Measurements from ENCODE around the gene FMO3.

The FMO3 gene

GRCh38 chr1:171090604-171091003 lies at the start of gene FMO3:
TSS of gene FMO3 (plus strand) at chr1:171090905. CDS start at chr1:171092659, 1,754 bp downstream.
- DNase-seq (ENCODE audit: low read depth in 3 of 3, low spot score in 1 of 3), result no peak

- no peak for DNase-seq (ENCODE audit: low read depth in 3 of 3, low spot score in 1 of 3)
These were observed 42.7 kb upstream of the FMO3 start for GRCh38 chr1:171048014-171048413.

GRCh38 chr1:171052977-171053376 lies 37.7 kb upstream of the FMO3 start:
- DNase-seq (ENCODE audit: low read depth in 3 of 3, low spot score in 1 of 3), result no peak

DNA sequence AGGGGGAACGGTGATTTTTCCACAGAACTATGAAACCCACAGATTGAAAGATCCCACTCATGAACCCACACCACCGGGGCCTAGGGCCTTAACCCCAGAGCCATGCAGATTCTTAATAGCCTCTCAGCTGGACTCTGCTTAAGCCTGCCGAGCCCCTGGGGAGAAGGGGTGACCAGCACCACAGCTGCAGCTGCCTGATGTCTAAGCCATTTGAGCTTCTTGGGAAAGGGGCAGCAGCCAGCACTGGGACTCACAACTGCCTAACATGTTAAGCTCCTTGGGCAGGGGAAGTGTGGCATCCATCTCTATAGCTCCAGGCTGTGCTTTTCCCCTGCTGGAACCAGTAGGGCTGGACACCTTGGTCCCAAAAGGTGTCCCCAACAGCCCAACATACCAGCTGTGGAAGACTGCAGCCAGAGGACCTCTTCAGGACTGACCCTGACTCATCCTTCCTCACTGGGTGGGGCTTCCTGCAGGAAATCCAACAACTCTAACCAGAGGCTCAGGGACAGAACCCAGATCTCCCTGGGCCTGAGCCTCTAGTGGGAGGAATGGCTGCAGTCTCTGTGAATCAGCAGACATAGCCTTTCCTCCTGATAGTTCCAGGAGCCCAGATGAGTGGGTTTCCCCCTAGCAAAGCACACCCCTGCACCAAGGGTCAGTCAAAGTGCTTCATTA lies 34.6 kb upstream of the FMO3 start:
- DNase-seq (ENCODE audit: low read depth in 3 of 3, low spot score in 1 of 3), result no peak

- no peak for DNase-seq (ENCODE audit: low read depth in 3 of 3, low spot score in 1 of 3)
These were observed 29.1 kb upstream of the FMO3 start for GRCh38 chr1:171061425-171062143.

DNA sequence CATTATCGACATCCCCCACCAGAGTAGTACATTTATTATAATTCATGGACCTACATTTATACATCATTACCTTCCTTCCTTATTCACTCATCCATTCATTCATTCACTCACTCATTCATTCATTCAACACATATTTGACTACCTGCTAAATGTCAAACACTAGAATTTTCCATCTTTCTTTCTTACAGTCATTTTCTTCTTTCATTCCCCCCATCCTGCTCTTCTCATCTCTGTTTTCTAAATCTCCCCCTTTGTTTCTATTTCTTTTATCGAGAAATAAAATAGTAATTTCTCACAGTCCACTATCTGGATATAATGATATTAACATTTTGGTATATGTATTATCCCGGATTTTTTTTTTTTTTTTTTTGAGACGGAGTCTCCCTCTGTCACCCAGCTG lies 27.8 kb upstream of the FMO3 start:
- no peak for DNase-seq (ENCODE audit: low read depth in 3 of 3, low spot score in 1 of 3)

GRCh38 chr1:171075041-171075440 lies 15.7 kb upstream of the FMO3 start:
- DNase-seq (ENCODE audit: low read depth in 3 of 3, low spot score in 1 of 3), result no peak

- DNase-seq (ENCODE audit: low read depth in 3 of 3, low spot score in 1 of 3), result no peak
These were observed 9.4 kb upstream of the FMO3 start for GRCh38 chr1:171081314-171081753.

DNA sequence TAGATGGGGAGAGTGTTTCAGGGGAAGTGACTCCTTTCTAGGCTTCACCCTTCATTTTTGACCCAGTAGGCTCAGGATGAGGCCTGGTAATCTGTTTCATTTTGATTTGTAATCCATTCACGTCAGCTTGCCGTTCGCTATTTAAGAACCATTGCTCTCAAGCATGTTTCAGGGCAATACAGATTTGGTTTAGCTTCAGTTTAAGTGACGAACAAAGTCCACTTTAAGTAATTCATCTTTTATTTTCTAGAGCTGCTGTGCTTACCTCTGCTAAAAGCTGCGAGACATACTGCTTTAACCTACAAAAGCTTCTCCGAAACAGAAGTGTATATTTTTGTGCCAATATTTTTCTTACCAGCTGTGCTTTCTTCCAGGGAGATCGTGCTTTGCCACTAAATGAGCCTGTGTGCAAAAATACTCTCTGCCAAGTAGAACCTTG lies 8.9 kb upstream of the FMO3 start:
- no peak for DNase-seq (ENCODE audit: low read depth in 3 of 3, low spot score in 1 of 3)

DNA sequence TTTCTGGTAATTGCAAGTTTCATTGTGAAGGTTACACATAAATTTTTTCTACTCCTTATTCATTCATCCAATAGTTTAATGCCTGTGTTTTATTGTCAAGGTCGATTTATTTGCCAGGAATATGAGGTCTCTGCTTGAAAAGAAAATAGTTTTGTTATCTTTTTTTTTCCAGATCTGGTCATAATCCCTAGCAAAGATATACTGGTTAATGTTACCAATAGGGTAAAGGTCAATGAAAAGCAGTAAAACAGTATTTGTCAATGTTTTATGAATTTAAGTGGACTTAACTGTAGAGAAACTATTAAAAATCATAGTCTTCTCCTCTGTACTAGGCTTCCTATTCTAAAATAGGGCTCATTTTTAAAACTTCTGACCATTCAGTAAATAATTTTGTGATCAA lies 8.1 kb upstream of the FMO3 start:
- DNase-seq (ENCODE audit: low read depth in 3 of 3, low spot score in 1 of 3), result no peak

DNA sequence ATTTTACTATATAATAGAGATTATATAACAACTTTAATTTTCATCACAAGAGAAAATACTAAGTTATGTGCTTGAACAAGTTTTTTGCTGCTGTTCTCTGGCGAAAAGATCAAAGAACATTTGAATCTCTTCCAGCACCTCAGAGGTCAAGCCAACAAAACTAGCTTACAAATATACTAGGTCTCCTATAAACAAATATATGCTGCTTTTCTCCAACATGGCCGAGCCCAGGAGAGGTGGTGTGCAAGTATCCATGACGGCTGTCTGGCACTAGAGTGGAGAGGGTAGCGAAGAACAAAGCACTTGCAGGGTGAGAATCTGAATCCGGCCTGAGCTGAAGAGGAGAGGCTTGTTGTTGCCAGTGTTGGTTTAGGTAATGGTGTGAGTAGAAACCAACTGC lies 7.5 kb upstream of the FMO3 start:
- no peak for DNase-seq (ENCODE audit: low read depth in 3 of 3, low spot score in 1 of 3)

DNA sequence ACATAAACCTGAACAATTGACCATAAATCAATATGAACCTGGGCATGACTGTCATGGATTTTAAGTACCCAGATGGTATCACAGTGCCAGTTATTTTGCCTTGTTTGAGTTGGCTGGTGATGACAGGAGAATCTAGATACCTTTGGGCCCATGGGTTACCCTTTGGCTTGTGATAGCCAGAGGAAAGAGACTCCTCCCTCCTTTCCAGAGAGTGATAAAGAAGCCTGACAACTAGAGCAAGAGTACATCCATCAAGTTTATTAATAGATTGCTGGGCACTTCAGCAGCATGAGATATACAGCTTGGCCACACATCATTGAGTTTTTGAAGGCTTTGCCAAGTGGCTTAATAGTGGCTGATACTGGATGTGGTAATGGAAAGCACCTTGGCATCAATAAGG lies 6.6 kb upstream of the FMO3 start:
- no peak for DNase-seq (ENCODE audit: low read depth in 3 of 3, low spot score in 1 of 3)

- DNase-seq (ENCODE audit: low read depth in 3 of 3, low spot score in 1 of 3), result no peak
These were observed 5.8 kb upstream of the FMO3 start for GRCh38 chr1:171084870-171085269.

GRCh38 chr1:171087896-171088295 lies 2.8 kb upstream of the FMO3 start:
- no peak for DNase-seq (ENCODE audit: low read depth in 3 of 3, low spot score in 1 of 3)

- DNase-seq (ENCODE audit: low read depth in 3 of 3, low spot score in 1 of 3), result no peak
These were observed 13.2 kb downstream of the FMO3 start for GRCh38 chr1:171103862-171104261.

DNA sequence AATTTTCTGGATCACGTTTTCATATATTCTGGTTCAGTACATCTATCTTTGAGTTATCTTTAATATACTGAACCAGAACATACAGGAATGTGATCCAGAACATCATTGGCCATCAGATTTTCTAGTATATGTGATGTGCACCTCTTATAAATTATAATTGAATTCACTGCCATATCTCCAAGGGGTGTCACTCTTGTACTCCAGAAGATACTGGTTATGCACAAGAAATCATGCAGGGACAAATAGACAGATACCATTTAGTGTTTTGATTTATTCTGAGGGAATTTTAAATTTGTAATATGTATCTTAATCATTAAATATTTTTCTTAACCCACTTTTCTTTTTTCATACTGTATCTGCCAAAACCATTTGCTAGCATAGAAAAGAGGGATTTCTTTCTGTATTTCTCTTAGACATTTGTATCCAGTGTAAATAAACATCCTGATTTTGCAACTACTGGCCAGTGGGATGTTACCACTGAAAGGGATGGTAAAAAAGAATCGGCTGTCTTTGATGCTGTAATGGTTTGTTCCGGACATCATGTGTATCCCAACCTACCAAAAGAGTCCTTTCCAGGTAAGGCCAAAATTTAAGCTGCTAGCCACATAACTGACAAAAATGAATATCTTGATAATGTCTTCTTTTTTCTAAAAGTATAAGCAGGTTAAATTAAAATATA lies 16.7 kb downstream of the FMO3 start:
- no peak for DNase-seq (ENCODE audit: low read depth in 3 of 3, low spot score in 1 of 3)

GRCh38 chr1:171107969-171108368 lies 17.3 kb downstream of the FMO3 start:
- DNase-seq (ENCODE audit: low read depth in 3 of 3, low spot score in 1 of 3), result no peak

- no peak for DNase-seq (ENCODE audit: low read depth in 3 of 3, low spot score in 1 of 3)
These were observed 19.3 kb downstream of the FMO3 start for GRCh38 chr1:171109966-171110365.

DNA sequence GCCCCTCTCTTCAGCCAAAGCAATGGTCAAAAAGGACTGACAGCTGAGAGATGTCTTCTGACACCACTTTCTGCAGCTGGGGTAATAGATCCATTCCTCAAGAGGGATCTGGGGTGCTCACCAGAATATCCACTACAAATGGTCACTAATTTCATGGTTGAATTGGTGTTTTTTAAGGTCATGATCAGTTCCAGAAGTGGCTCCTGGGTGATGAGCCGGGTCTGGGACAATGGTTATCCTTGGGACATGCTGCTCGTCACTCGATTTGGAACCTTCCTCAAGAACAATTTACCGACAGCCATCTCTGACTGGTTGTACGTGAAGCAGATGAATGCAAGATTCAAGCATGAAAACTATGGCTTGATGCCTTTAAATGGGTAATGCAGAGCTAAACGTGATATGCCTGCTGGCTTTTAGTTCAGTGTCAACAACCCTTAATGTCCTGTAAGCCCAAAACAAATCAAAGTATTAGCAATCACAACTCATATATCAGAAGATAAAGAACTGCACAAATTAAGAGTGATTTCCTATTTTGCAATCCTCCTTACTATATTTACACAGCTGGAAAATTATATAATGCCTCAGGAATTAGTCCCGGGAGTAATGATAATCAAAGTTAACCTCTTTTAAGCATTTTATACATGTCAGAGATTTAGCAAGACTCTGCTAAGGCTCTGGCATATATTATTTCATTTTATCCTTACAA lies 20.1 kb downstream of the FMO3 start:
- no peak for DNase-seq (ENCODE audit: low read depth in 3 of 3, low spot score in 1 of 3)

DNA sequence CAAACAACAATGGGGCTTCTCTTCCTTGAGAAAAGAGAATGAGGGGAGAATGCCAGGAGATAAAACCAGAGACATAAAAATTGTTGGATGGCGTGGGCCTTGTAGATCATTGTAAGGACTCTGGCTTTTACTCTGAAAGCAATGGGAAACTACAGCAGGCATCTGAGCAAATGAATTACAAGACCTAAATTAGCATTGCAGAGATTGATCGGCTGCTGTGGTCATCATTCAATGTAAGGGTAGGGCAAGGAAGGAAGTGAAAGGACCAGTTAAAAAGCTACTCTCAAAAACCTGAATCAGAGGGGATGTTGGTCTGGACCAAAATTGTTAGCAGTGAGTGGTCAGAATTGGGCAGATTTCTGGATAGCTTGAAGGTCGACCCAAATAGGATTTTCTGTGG lies 21.4 kb downstream of the FMO3 start:
- DNase-seq (ENCODE audit: low read depth in 3 of 3, low spot score in 1 of 3), result no peak

- DNase-seq (ENCODE audit: low read depth in 3 of 3, low spot score in 1 of 3), result no peak
These were observed 22.7 kb downstream of the FMO3 start for GRCh38 chr1:171113382-171113781.
